Stimulated activated naive CD8-positive, alpha-beta T cell treated with anti-CD3 and anti-CD28 coated beads, Interleukin-15, Interleukin-2, amounts not matched to agents 100 U/mL and 50 U/mL, for 24 hours (primary cell): ENCODE data around the gene TTC23.

Experiments used
- ATAC-seq: fragments of 150-1000 bp; cut with Tn5 transposase; one replicate; pipeline ENCODE4 v1.10.0; 2021
- DNase-seq: peaks from one replicate; pipeline ENCODE4 v3.0.0; 2021

Gene TTC23

DNA sequence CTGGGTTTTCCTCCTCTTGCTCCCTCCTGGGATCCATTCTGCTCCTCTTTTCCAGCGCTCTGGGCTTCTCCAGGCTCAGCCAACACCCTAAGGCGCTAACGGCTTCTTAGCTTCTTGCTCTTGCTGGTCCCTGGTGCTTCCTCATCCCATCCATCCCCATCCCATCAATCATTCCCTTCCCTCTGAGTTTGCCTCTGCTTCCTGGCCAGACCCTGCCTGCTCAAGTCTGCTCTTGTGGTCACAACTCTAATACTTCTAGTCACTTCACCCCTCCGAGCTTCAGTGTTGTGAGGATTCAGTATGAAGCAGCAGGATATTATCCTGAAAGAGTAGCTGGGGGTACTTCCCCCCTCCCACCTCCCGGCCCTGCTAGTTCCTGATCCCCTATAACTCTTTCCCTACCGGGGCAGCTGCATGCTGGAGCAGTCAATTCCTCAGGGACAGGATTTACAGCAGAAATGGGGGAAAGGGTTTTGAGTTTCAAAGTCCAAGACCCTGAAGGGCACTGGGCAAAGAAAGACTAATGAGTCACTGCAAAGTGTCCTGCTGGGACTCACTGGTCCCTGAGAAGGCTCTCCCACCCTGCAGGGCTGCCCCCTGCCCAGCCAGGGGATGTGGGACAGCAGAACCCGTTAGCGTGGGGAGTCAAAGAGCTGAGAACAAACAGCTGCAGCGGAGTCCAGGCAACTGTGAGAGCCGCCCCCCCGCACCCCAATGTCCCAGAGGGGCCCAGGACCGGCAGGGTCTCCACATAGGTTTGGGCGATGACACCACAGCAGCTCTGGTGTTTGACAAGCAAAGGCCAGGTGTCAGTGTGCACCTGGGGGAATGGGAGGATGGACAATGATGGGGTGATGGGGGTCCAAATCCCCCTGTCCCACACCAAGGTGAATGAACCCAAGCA is 146.8 kb downstream of the TTC23 start:
- DNase-seq (no peak), ATAC-seq (no peak)

DNA sequence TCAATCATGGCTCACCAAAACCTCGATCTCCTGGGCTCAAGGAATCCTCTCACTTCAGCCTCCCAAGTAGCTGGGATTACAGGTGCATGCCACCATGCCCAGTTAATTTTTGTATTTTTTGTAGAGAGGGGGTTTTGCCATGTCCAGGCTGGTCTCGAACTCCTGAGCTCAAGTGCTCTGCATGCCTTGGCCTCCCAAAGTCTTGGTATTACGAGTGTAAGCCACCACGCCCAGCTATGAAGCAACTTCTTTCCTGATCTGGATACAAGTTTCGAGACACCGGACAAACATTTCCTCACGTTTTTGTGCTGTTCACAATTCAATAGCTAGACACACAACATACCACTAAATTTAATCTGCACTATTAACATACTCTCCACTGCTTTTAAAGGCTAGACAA is 147.9 kb downstream of the TTC23 start:
- ATAC-seq (no peak), DNase-seq (no peak)

GRCh38 chr15:99100245-99101173 is 148.9 kb downstream of the TTC23 start:
- ATAC-seq (peak; percentile 26), DNase-seq (peak; percentile 72)

DNA sequence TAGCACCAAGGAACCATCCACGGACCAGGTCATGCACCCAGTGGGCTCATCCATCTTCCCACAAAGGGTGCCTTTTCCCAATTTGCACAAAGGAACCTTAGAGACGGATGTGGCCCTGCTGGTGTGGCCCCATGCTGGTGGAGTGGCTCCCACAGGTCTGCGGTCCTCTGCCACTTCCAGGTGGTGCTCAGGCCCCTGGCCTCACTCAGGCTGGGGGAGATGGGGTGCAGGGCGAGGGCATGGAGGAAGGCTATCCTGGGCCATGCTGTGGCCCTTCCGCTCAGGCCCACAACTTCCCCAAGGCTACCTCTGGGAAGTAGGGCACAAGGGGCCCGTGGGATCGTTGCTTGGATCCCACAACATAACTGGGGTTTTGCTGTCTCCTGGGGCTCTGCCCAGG is 149.7 kb downstream of the TTC23 start:
- DNase-seq = no peak
- no peak for ATAC-seq

- ATAC-seq (no peak), DNase-seq (no peak)
Measured at GRCh38 chr15:99098991-99099390, 150.4 kb downstream of the TTC23 start.

GRCh38 chr15:99098426-99098825 is 151.0 kb downstream of the TTC23 start:
- ATAC-seq (no peak), DNase-seq (no peak)

GRCh38 chr15:99097441-99098410 is 151.7 kb downstream of the TTC23 start:
- ATAC-seq = no peak
- DNase-seq = no peak

GRCh38 chr15:99096894-99097426 is 152.4 kb downstream of the TTC23 start:
- ATAC-seq (no peak), DNase-seq (no peak)

- DNase-seq (no peak), ATAC-seq (no peak)
Measured at GRCh38 chr15:99096173-99096893, 153.0 kb downstream of the TTC23 start.

- ATAC-seq = no peak
- no peak for DNase-seq
Measured at GRCh38 chr15:99095626-99096025, 153.8 kb downstream of the TTC23 start.

DNA sequence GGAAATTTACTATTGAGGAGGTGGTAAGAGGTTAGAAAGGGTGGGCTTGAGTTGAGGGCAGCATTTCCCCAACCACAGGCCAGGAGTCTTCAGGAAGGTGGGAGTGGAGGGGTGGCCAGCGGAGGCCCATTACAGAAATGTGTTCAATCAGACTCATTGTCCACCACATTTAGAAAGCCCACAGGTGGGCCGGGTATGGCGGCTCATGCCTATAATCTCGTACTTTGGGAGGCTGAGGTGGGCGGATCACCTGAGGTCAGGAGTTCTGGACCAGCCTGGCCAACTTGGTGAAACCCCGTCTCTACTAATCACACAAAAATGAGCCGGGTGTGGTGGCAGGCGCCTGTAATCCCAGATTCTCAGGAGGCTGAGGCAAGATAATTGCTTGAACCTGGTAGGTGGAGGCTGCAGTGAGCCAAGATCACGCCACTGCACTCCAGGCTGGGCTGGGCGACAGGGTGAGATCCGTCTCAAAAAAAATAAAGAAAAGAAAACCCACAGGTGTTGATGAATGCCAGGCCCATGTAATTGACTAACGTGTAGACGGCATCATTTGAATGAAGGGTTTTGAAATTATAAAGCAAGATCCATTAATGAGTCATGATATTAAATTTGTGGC is 156.7 kb downstream of the TTC23 start:
- DNase-seq (no peak), ATAC-seq (no peak)

DNA sequence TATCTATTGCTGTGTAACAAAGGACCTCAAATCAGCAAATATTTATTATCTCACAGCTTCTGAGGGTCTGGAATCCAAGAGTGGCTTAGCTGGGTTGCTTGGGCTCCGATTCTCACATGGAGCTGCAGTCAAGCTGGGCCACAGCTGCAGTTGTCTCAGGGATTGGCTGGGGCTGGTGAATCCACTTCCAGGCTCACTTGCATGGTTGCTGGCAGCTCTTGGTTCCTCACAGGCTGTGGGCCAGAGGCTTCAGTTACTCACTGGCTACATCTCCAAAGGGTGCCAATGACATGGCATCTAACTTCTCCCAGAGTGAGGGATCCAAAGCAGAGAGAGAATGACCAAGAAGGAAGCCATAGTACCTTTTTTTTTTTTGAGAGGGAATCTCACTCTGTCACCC is 158.4 kb downstream of the TTC23 start:
- no peak for ATAC-seq
- no peak for DNase-seq

DNA sequence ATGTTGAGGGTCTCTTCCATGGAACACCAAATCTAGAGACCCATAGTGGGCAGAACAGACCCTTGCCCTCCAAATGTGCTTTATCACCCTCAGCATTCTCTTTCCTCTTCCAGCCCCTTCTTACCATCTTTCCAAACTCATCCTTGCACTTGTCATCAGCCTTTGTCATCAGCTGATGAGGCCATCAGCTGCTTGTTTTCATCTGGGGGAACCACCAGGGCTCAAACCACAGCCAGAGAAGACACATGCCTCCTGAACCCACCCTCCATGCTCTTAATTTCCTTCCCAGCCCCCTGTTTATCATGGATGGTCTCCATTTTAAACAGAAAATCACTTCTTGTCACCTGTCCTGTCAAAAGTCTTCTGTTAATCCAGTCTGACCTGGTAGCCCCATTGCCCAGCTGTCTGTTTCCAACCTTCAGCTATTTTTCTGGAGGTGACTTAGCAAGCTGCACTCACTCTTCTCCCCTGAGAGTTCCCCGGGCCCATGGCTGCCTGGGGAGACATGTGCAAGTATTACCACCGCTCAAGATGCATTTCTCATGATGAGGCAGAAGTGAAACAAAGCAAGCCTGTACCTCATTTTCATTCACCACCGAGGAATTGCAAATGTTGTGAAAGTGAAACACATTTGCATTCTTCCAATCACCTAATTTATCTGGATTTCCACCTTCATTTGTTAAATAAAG is 159.2 kb downstream of the TTC23 start:
- DNase-seq = no peak
- no peak for ATAC-seq

- DNase-seq = no peak
- ATAC-seq = no peak
Measured at GRCh38 chr15:99087405-99087943, 161.9 kb downstream of the TTC23 start.

GRCh38 chr15:99086327-99086667 is 163.1 kb downstream of the TTC23 start:
- ATAC-seq = no peak
- no peak for DNase-seq
